Ascending aorta (tissue), 2 donors: ENCODE results near the gene HGF. TPM values are rescaled to one million over a fixed set of nuclear protein-coding genes. Genes with fewer than 3 reads are reported as not detected.

Experiments
- DNase-seq, 2 donors: peaks; one replicate each; pipeline ENCODE4 v3.0.0-alpha.2; 2019; ENCODE audit warnings: low spot score in 2 of 2
- H3K27ac ChIP-seq, 2 donors: fragments of 200-600 bp; sonication (generic); one replicate each; pipeline ENCODE4 v1.5.1; 2016 to 2017; ENCODE audit warnings: mild to moderate bottlenecking in 1 of 2
- H3K27me3 ChIP-seq: fragments of 200-600 bp; sonication (generic); one replicate; pipeline ENCODE4 v1.5.1; 2017
- H3K36me3 ChIP-seq, 2 donors: fragments of 200-600 bp; sonication (generic); one replicate each; pipeline ENCODE4 v1.5.1; 2016
- H3K4me1 ChIP-seq, 2 donors: fragments of 200-600 bp; sonication (generic); one replicate each; pipeline ENCODE4 v1.5.1; 2016 to 2017; ENCODE audit warnings: mild to moderate bottlenecking in 1 of 2
- H3K4me3 ChIP-seq, 2 donors: fragments of 200-600 bp; sonication (generic); one replicate each; pipeline ENCODE4 v1.5.1; 2016 to 2017; ENCODE audit warnings: mild to moderate bottlenecking in 1 of 2
- H3K9me3 ChIP-seq, 2 donors: fragments of 200-600 bp; sonication (generic); one replicate each; pipeline ENCODE4 v1.5.1; 2016
- intact Hi-C: fragments of 100-400 bp; cut with DNase I; formaldehyde crosslinking; loops from one replicate; pipeline ENCODE4 v1.15.1; 2023
- total RNA-seq: library from RNA; depleted of rRNA; stranded (reverse); fragments of >200 nt; gene quantifications from one replicate; pipeline ENCODE4 v1.1.0, GENCODE V29; 2016
- TF ChIP-seq, protein P1 (sequence below), 3 experiments: fragments of 200-600 bp in 2 of 3; fragments of 450-650 bp in 1 of 3; sonication (generic) in 2 of 3; IDR thresholded peaks; one replicate each; pipeline ENCODE4 v1.5.1; 2016 to 2019; ENCODE audit warnings: antibody characterized with exemption in 3 of 3, mild to moderate bottlenecking in 1 of 3, moderate library complexity in 1 of 3

HGF gene
- total RNA-seq, 1 donor from 2014 or later = 11.7 TPM

DNA sequence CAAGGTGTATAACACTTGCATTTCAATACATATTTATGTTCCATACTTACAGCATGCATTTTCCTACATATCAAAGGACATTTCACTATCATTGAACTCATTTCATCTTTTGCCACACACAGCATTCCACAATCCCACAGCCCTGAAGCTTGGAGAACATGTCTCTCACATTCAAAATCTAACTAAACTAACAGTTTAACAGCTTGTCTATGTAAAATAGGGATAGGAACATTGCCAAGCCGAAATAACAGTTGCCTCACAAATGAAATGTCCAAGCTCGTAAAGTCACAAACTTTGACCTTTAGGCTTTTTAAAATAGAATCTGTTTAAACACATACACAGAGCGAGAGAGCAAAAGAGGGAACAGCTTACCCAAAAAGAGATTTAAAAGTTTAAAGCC lies 65.3 kb downstream of the HGF start:
- Histone ChIP-seq H3K36me3 (no peaks in the 10 kb centered on the region), H3K27ac (no peak overlapping the region), H3K27me3 (no peaks in the 10 kb centered on the region), H3K4me1 (no peaks in the 10 kb centered on the region), H3K9me3 (no peaks in the 10 kb centered on the region), H3K4me3 (no peak overlapping the region)
- intact Hi-C loops = no loop called here
- no peak for DNase-seq
- TF ChIP-seq, protein P1, sequence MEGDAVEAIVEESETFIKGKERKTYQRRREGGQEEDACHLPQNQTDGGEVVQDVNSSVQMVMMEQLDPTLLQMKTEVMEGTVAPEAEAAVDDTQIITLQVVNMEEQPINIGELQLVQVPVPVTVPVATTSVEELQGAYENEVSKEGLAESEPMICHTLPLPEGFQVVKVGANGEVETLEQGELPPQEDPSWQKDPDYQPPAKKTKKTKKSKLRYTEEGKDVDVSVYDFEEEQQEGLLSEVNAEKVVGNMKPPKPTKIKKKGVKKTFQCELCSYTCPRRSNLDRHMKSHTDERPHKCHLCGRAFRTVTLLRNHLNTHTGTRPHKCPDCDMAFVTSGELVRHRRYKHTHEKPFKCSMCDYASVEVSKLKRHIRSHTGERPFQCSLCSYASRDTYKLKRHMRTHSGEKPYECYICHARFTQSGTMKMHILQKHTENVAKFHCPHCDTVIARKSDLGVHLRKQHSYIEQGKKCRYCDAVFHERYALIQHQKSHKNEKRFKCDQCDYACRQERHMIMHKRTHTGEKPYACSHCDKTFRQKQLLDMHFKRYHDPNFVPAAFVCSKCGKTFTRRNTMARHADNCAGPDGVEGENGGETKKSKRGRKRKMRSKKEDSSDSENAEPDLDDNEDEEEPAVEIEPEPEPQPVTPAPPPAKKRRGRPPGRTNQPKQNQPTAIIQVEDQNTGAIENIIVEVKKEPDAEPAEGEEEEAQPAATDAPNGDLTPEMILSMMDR (IDR thresholded peaks at IDR 0.05) = no peak

DNA sequence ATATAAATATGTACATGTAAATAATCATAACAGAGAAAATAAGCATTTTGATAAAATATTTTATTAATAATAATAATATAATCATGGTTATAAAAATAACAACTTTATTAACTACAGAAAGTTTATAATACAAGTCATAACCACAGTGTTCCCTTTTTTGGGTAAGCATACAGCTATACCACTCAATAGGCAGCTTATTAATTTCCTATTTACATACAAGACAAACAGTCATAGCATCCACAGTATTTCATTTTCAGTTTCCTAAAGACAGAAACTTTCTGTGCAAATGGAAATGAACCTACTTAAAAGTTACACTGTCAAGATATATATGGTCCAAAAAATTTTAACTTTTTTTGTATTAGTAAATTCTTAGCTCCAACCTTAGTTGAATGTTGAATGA lies 70.9 kb downstream of the HGF start:
- no peaks in the 10 kb centered on the region for H3K9me3 ChIP-seq
- H3K4me1 ChIP-seq = no peaks in the 10 kb centered on the region
- no peaks in the 10 kb centered on the region for H3K27me3 ChIP-seq
- intact Hi-C loops = no loop called here
- TF ChIP-seq, protein P1 (IDR thresholded peaks at IDR 0.05) = no peak
- DNase-seq = no peak
- H3K36me3 ChIP-seq = no peaks in the 10 kb centered on the region
- no peak overlapping the region for H3K27ac ChIP-seq
- H3K4me3 ChIP-seq = no peak overlapping the region

DNA sequence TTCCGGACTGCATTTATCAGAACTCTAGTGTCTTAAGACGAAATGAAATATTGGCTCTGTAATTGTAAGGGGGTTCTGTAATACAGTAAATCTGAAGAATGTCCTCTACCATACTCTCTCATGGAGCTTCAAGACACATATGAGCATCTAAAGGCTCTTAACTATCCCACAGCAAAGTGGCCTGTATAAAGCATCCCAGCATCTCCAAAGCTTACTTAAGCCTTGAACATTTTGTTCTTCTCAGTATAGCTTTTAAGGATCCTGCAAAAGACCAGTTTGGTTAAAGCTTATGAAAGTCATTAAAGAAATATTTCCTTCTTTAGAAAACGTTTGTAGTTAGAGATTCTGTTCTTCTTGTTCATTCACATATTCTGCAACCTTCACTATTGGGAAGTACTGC lies 75.1 kb downstream of the HGF start:
- Histone ChIP-seq H3K9me3 (no peaks in the 10 kb centered on the region), H3K4me3 (no peak overlapping the region), H3K4me1 (no peaks in the 10 kb centered on the region), H3K36me3 (no peaks in the 10 kb centered on the region), H3K27me3 (no peaks in the 10 kb centered on the region), H3K27ac (no peak overlapping the region)
- DNase-seq = no peak
- TF ChIP-seq, protein P1 (IDR thresholded peaks at IDR 0.05) = no peak
- intact Hi-C loops = no loop called here

DNA sequence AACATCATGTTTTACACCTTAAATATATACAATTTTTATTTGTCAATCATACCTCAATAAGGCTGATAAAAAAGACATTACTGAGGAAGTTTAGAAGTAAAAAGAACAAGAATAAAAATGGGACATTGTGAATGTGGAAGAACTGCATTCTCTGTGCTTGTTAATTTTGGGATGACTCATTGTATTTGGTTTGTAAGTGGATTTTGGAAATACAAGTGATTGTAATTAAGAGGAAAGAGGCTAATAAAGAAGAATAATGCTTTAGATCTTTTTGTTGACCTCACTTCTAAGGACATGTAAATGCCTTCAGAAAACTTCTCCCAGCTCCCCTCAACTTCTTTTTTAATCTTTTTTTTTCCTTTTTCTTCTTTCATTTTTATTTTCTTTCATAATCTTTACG lies 76.0 kb downstream of the HGF start:
- intact Hi-C loops = no loop called here
- Histone ChIP-seq H3K4me1 (no peaks in the 10 kb centered on the region), H3K9me3 (no peaks in the 10 kb centered on the region), H3K36me3 (no peaks in the 10 kb centered on the region), H3K4me3 (no peak overlapping the region), H3K27ac (no peak overlapping the region), H3K27me3 (no peaks in the 10 kb centered on the region)
- DNase-seq = no peak
- TF ChIP-seq, protein P1 (IDR thresholded peaks at IDR 0.05) = no peak

DNA sequence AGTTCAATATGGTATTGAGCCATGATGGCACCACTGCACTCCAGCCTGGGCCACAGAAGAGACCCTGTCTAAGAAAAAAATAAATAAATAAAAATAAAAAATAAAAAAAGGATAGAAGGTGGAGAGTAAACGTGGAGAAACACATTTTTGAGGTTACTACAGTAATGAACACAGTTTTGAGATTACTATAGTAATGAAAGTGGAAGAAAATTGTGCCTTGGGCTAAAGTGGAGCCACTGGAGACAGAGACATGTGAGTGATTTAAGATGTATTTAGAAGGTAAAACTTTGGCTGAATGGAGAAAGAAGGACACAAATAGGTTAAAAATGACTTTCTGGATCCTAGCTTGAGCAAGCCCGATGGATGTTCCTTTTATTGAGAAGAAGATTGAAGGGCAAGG lies 76.8 kb downstream of the HGF start:
- intact Hi-C loops = no loop called here
- DNase-seq = no peak
- Histone ChIP-seq H3K4me3 (no peak overlapping the region), H3K36me3 (no peaks in the 10 kb centered on the region), H3K27ac (no peak overlapping the region), H3K4me1 (no peaks in the 10 kb centered on the region), H3K9me3 (no peaks in the 10 kb centered on the region), H3K27me3 (no peaks in the 10 kb centered on the region)
- TF ChIP-seq, protein P1 (IDR thresholded peaks at IDR 0.05) = no peak
